D721Med (cell line): Measurements from ENCODE around the gene SCYGR6.

ENCODE experiments used
- DNase-seq: peaks from one replicate; pipeline ENCODE4 v3.0.0; 2011; ENCODE audit warnings: low spot score; ENCODE audit not compliant: insufficient read length
- FAIRE-seq: peaks from 2 replicates; lab custom pipeline; 2011; peaks lifted over from hg19 to GRCh38; lab: Jason Lieb, UNC
- TF ChIP-seq, protein P1 (sequence below): IDR thresholded peaks from 2 replicates; pipeline ENCODE4 v1.5.1; 2012; ENCODE audit warnings: mild to moderate bottlenecking, control low read depth; ENCODE audit not compliant: insufficient read depth; ENCODE audit errors: missing control alignments

SCYGR6 gene, protein sequence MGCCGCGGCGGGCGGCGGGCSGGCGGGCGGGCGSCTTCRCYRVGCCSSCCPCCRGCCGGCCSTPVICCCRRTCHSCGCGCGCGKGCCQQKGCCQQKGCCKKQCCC

DNA sequence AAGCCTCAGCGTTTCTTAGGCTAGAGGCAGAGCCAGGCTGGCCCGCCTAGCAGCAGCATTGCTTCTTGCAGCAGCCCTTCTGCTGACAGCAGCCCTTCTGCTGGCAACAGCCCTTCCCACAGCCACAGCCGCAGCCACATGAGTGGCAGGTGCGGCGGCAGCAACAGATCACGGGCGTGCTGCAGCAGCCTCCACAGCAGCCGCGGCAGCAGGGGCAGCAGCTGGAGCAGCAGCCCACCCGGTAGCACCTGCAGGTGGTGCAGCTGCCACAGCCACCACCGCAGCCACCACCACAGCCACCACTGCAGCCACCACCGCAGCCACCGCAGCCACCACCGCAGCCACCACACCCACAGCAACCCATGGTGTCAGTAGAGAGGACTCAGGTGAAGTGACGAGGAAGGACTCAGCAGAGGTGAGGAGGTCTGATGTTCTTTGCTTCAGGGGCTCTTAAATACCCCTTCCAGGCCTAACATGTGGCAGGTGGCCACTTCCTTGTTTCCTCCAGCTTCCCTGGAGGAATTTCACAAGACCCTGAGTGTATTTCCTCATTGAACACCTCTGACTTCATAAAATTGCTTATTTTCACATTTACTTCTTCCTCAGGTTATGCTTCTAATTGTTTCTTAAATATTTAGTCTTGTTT, at the start of gene SCYGR6:
SCYGR6 (minus strand) TSS at position 364 of the 646 bp plus-strand sequence; CDS start at position 364, 0 bp downstream.
- DNase-seq: no peak
- TF ChIP-seq, protein P1, sequence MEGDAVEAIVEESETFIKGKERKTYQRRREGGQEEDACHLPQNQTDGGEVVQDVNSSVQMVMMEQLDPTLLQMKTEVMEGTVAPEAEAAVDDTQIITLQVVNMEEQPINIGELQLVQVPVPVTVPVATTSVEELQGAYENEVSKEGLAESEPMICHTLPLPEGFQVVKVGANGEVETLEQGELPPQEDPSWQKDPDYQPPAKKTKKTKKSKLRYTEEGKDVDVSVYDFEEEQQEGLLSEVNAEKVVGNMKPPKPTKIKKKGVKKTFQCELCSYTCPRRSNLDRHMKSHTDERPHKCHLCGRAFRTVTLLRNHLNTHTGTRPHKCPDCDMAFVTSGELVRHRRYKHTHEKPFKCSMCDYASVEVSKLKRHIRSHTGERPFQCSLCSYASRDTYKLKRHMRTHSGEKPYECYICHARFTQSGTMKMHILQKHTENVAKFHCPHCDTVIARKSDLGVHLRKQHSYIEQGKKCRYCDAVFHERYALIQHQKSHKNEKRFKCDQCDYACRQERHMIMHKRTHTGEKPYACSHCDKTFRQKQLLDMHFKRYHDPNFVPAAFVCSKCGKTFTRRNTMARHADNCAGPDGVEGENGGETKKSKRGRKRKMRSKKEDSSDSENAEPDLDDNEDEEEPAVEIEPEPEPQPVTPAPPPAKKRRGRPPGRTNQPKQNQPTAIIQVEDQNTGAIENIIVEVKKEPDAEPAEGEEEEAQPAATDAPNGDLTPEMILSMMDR: no peak
- FAIRE-seq: no peak

DNA sequence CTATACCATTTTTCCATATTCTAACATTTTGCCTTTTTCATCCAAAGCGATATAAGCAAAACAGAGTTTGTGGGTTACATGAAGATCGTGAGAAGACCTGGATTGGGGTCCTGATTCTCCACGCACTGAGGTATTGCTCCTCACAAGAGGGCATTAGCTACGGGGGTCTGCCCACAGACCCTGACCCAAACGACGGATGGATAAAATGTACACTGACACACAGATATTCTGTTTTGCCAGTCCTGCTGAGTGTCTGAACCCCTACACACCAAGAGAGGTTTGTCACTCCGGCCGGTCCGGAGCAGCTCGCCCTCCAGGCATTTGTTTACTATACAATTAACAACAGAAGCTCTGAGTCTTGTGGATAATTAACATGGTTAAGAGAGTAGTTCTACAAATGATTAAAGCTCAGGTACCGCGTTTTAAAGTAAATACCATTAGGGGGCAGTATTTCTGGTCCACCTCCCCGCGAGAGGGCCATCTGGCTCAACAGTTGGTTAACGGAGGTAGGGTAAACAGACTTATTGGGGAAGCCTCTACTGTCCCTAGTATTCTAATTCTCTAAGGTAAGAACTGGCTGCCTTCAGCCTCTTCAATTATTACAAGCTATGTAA, 49.6 kb upstream of the SCYGR6 start:
- TF ChIP-seq, protein P1: no peak
- FAIRE-seq (no peak), DNase-seq (no peak)

DNA sequence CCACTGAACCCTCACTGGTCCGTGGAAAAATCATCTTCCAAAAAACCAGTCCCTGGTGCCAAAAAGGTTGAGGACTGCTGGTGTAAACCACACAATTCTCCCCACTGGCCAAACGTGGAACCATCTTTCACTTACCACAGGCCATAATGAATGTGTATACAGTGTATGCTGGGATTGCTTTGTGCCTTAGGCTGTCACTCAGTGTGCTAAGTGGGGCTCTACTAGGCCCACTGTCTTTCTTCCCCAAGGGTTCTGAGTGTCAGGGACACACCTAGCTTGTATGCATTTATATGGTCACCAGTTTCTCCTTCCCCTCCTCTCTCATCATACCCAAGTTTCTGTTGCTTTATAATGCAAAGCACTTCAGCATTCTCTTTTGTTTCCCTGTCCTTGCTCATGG, 48.4 kb upstream of the SCYGR6 start:
- FAIRE-seq: no peak
- DNase-seq: no peak
- TF ChIP-seq, protein P1: no peak

DNA sequence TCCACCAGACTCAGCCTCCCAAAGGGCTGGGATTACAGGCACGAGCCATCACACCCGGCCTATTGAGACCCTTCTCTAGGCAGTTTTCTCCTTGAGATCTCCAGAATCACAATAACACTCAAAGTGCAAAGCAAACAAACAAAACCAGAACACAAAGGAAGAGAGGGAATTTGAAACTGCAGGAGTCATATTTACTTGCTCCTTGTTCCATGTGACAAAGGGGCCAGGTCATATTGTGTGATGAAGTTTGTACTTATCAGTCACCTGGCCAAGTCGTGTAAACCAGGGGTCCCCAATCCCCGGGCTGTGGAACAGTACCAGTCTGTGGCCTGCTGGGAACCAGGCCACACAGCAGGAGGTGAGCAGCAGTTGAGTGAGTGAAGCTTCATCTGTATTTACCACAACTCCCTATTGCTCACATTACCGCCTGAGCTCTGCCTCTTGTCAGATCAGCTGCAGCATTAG, 47.7 kb upstream of the SCYGR6 start:
- TF ChIP-seq, protein P1: no peak
- FAIRE-seq (no peak), DNase-seq (no peak)

DNA sequence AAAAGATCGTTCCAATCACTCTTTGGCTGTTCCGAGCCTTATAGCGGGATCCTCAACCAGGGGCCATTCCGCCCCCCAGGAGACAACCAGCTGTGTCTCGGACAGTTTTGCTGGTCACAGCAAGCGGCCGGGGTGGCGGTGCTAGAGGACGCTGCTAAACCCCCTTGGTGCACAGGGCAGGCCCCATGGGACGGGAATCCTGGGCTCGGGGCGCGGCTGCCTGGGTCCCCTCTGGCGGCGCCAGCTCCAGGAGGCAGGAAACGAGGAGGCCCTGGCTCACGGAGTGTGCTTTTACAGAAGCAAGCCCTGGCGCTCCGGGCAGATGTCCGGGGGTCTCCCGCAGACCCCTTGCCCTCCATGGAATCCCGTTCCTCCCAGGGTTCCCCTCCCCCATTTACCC, 43.3 kb upstream of the SCYGR6 start:
- TF ChIP-seq, protein P1: no peak
- no peak for DNase-seq
- FAIRE-seq: no peak

DNA sequence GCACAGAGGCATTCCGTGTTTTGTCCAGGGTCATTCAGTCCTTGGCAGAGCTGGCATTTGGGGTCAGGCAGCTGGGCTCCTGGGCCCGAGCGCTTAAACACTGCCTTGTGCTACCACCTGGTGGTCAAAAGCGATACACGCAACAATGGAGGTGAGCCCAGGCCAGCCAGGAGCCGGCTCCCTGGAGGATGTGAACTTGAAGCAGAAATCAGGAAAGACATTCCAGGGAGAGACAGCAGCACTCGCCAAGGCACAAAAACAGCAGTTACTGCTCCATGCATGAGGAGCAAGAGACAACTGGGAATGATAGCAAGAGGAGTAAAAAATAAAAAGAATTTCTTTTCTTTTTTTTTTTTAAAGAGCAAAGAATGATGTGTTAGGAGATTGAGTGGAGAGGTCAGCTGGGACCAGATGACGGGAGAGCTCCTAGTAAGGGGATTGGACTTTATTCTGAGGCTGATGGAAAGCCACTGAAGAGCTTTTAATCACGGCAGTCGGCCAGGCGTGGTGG, 41.9 kb upstream of the SCYGR6 start:
- TF ChIP-seq, protein P1: peak; percentile 81
- DNase-seq: peak; percentile 49
- no peak for FAIRE-seq
